ENCODE measurements around the gene DIAPH3.

DIAPH3 gene

DNA sequence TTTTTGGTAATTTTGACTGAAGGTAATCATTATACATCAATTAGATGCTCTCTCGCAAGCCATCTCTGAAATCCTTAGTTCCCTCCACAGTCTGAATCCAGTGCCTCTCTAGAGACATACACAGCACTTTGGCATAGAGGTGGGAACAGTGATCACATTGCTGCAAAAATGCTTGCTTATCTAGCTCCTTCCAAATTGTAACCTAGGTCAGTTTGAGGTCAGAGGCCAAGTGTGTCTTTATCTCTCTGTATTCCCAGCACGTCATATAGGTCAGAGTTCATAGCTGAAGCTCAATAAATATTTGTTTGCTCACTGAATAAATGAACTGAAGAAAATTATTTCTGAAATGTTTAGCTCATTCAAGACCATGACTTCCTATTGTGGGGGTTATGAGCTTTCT lies 462.5 kb downstream of the DIAPH3 start:
- DNase-seq = no peak

DNA sequence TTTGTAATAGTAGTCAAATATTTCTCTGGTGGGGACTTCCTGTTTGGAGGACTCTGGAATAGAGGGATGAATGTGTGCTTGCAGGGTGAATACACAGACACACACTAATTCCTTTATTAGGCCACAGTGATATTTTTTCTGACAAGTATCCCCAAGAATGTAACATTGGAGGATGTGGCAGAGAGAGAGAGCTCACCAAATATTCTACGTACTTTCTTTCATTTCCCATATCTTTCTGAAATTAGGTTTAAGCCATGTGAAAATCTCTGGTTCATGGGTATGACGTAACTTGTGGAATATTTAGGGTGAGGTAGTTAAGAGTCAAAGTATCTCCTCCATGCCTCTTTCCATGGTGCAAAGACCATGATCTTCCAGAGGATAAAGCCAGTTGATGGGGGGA lies 463.4 kb downstream of the DIAPH3 start:
- no peak for DNase-seq

DNA sequence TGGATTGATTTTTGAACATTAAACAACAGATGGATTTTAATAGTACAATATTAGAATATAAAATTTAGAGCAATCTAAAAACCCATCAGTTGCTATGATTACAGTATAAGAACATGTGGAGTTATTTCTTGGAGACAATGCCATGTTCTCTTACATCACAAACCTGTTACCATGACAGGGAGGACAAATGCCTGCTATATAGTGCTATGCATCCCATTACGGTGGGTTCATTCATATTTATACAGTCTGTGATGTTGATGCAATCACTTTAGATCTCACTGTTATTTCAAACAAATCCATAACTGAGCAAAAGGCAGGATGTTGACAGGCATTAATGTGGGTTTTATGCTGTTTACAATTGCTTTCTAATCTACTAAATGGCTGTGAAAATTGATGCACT lies 467.5 kb downstream of the DIAPH3 start:
- no peak for DNase-seq

DNA sequence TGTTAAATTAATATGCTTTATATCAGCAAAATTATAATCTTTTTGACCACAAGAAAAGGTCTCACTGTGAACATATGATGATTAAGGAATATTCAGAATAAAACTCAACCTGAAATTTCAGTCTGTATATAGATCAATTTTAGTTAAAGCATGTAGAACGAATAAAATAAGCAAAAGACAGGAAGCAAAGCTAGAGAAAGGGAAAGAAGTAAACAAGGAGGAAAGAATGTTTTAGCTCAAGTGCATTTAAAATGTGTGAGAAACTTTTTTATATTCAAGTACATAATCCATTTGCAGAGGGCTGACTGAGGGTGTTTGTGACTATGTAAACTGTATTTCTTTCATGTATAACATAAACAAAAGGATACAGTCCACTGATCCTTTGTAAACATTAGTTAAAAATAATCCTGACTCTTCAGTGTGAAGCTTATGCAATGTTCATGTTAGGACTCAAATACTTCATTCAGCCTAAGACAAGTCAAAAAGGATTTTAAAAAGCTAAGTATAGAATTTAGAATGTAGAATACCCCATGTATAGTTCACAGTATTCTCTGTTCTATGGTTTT lies 472.1 kb downstream of the DIAPH3 start:
- no peak for DNase-seq

GRCh38 chr13:59690857-59691500 lies 472.7 kb downstream of the DIAPH3 start:
- DNase-seq = no peak

GRCh38 chr13:59689057-59689456 lies 474.7 kb downstream of the DIAPH3 start:
- no peak for DNase-seq

DNA sequence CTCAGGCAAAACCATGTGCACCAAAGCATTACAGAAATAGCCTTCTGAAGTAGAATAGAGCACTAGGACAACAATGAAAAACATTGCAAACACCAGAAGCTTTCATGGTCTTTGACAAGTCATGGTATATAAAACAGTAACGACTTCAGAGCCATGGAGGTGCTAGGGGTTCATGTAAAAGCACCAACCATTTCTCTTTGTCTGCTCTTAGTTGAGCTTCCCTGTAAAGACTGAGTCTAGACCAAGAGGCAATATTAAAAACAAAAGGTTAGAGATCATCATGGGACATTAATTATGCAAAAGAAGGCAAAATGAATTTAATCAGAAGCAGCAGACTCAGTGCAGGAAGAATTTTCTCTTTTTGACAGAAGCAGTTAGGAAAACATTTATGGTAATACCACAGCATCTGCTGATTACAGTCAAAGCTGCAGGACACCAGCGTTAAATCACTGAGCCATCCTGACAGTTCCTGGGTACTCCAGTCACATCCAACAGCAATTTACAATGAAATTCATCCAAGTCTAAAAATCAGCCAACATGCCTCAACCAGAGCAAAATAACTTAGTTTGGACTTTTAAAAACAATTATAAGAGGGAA lies 476.8 kb downstream of the DIAPH3 start:
- no peak for DNase-seq

GRCh38 chr13:59684105-59684504 lies 479.6 kb downstream of the DIAPH3 start:
- no peak for DNase-seq

- no peak for DNase-seq
Observed at GRCh38 chr13:59681636-59682311, 482.0 kb downstream of the DIAPH3 start.

DNA sequence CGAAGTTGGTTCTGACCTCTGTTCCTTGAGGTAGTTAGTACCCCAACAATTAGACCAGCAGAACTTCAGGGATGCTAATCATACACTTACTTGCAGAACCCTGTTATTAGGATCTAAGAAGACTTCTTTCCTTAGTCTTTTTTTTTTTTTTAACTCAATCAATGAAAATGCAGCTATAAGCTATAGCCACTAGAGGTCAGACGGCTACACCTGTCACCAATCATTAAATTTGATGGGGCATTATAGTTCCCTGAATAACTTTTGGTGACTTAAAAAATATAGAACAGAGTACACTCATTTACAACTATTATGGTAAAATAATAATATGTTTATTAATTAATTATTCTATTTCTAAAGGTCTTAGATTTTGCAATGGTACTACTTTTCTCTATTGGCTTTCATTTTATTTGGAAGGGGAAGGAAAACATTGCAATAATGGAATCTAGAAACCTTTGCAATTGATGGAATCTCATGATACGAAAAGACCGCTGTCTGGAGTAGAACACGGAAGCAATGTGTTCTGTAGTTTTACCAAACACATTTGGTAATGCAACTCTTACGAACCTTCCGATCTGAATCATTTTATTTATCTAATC lies 483.2 kb downstream of the DIAPH3 start:
- no peak for DNase-seq

GRCh38 chr13:59679254-59679653 lies 484.5 kb downstream of the DIAPH3 start:
- DNase-seq = no peak

GRCh38 chr13:59677966-59678814 lies 485.5 kb downstream of the DIAPH3 start:
- peak; percentile 48 for DNase-seq

DNA sequence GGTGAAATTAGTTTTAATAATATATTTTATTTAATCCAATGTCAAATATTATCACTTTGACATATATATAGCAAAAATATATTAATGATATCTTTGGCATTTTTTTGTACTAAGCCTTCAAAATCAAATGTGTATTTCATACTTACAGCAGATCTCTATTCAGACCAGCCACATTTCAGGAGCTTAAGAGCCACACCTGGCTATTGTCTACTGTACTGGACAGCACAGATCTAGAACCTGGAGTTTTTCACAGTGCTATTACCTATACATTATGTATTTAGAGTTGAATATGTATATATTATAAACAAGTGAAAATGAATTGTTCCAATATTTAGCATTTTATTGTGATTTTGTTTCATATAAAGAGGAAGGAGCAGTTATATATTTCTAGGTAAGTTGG lies 486.3 kb downstream of the DIAPH3 start:
- DNase-seq = no peak

DNA sequence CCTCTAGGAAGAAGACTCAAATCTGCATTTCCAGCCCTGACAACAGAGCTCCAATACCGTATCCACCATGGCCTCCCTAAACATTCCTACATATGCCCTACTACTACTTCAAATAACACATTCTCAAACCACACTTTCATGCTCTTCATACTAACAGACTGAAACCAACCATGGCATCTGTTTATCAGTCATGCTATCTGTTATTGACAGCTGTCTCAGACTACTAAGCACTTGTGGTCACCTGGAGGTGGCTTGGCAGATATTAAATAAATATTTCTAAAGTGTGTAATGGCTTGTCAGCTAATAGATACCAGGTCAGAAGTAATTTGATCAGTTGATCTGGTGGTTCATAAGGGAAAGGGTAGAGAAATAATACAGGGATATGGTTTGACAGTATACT lies 489.1 kb downstream of the DIAPH3 start:
- DNase-seq = no peak

- no peak for DNase-seq
Observed at GRCh38 chr13:59673286-59673685, 490.4 kb downstream of the DIAPH3 start.

- DNase-seq = no peak
Observed at GRCh38 chr13:59672445-59672844, 491.3 kb downstream of the DIAPH3 start.

DNA sequence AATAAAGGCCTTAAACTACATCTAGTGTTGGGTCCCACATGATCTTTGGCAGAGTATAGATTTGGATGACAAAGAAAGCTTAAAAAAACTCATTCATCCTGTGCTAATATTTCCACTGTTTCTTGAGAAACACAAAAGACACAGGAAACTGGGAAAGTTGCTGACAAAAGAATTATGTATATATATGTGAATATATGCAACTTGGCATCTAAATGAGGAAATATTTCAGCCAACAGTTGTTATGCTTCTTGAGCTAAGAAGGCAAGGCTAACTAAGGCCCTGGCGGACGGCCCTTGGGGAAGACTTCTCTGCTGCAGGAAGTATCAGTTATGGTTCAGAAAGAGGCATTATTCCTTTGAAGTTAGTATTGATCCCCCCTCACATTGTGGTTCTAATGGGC lies 491.8 kb downstream of the DIAPH3 start:
- DNase-seq = no peak

- DNase-seq = no peak
Observed at GRCh38 chr13:59666504-59666903, 497.2 kb downstream of the DIAPH3 start.

DNA sequence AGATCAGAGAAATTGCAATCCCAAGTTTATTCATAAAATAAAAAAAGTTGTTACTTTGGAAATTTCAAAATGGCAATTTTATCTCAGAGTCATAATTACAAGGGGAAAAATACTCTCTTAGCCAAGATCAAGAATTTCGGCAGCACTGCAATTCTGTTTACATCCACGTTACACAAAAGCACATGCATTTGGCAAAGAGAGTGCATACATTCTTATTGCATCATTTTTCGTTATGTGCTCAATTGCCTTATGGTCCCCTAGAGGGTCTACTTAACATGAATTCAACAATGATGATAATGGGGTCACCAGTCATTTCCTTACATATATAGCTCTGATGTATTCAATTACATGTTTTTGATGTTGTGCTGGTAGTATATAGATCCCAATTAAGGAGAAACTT lies 498.0 kb downstream of the DIAPH3 start:
- DNase-seq = no peak

GRCh38 chr13:59665184-59665583 lies 498.5 kb downstream of the DIAPH3 start:
- no peak for DNase-seq

DNA sequence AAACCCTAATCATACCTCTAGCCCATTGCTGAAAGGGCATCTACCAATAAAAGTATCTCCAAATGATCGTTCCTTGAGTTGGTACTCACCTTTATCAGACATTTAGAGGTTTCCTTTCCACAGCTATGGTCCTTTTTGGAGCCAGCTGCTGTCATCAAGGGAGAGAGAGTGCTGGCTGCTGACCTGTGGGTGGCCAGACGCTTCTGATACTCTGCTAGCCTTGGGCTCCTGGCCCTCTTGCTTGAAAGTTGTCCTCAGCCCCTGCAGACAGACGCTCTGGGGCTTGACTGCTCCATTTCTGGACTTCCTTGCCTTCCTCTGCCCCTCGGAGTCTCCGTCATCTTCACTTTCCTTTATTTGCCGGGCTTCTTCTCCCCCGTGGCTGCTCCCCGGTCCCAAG lies 499.1 kb downstream of the DIAPH3 start:
- DNase-seq = no peak

DNA sequence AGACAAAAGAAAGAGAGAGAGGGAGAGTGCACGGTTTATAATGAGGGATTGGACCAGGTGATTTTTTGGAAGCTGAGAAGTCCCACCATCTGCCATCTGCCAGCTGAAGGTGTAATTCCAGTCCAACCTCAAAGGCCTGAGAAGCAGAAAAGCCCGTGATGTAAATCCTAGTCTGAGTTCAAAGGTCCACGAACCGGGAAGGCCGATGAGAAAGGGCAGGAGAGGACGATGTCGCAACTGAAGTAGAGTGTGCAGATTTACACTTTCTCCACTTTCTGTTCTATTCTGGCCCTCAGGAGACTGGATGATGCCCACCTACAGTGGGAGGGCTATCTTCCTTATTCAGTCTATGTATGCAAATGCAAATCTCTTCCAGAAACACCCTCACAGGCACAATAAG lies 500.0 kb downstream of the DIAPH3 start:
- no peak for DNase-seq

GRCh38 chr13:59660582-59660981 lies 503.1 kb downstream of the DIAPH3 start:
- no peak for DNase-seq
